HFF-Myc (cell line): ENCODE results near the gene FOXN3.

ENCODE experiments used
- DNase-seq: peaks from one replicate; pipeline ENCODE4 v3.0.0-alpha.2; 2011; ENCODE audit warnings: low read depth; ENCODE audit errors: extremely low read depth
- H3K4me3 ChIP-seq: replicated peaks from 2 replicates; pipeline ENCODE4 v1.5.1; 2011; ENCODE audit warnings: low read depth, mild to moderate bottlenecking, control low read depth, low read length
- TF ChIP-seq, protein P1 (sequence below): IDR thresholded peaks from 2 replicates; pipeline ENCODE4 v1.5.1; 2012; ENCODE audit warnings: mild to moderate bottlenecking, low read depth, low read length, control low read depth; ENCODE audit errors: missing control alignments

The FOXN3 gene

DNA sequence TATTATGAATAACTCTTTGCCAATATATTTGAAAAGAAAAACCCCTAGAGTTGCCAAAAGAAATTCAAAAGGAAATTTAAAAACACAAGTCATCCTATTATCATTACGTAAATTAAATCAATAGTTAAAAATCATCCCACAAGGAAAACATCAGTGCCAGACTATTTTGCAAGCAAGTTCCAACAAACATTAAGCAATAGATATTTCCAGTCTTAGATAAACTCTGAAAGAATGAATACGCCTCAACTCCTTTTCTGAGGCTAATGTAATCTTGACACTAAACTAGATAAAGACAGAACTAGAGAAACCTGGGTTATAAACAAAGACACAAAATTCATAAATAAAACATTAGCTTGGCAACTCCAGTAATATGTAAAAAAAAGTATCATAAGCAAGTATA is 245.9 kb downstream of the FOXN3 start:
- no peak overlapping the region for H3K4me3 ChIP-seq
- no peak for DNase-seq
- TF ChIP-seq, protein P1, sequence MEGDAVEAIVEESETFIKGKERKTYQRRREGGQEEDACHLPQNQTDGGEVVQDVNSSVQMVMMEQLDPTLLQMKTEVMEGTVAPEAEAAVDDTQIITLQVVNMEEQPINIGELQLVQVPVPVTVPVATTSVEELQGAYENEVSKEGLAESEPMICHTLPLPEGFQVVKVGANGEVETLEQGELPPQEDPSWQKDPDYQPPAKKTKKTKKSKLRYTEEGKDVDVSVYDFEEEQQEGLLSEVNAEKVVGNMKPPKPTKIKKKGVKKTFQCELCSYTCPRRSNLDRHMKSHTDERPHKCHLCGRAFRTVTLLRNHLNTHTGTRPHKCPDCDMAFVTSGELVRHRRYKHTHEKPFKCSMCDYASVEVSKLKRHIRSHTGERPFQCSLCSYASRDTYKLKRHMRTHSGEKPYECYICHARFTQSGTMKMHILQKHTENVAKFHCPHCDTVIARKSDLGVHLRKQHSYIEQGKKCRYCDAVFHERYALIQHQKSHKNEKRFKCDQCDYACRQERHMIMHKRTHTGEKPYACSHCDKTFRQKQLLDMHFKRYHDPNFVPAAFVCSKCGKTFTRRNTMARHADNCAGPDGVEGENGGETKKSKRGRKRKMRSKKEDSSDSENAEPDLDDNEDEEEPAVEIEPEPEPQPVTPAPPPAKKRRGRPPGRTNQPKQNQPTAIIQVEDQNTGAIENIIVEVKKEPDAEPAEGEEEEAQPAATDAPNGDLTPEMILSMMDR, result no peak

DNA sequence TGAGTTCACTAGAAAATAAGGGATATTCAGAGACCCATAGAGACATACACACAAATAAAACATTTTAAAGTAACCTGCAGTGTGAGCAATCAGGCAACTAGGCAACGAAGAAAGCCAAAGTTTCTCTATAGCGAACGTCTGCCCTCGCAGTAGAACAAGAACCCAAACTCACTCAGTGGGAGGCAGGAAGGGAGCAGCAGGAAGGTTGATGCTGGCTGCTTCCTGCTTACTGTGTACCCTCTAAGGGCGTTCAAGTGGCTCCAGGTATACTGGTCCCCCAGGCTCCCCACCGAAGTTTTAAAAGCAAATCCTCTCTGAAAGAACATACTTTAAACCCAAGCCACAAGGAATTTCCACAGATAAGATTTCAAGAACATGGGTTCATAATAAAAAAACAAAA is 249.3 kb downstream of the FOXN3 start:
- H3K4me3 ChIP-seq, result no peak overlapping the region
- DNase-seq, result no peak
- TF ChIP-seq, protein P1, result no peak

DNA sequence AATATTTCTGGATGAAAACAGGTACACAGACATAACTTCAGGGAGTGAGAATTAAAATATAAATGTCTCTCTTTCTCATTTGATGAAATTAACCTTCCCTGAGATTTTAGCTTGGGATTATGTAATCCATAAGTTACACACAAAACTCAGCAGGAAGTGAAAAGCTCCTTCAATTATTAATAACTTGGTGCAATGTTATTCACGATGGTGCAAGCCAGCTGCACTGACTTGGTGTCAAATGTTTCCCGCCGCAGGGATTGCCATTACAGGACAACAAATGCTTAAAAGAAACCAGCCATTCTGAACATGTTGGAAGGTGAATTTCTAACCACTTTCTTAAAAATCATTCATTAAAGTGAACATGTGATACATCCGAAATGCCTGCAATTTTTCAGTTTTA is 250.4 kb downstream of the FOXN3 start:
- DNase-seq, result no peak
- no peak overlapping the region for H3K4me3 ChIP-seq
- TF ChIP-seq, protein P1, result no peak

DNA sequence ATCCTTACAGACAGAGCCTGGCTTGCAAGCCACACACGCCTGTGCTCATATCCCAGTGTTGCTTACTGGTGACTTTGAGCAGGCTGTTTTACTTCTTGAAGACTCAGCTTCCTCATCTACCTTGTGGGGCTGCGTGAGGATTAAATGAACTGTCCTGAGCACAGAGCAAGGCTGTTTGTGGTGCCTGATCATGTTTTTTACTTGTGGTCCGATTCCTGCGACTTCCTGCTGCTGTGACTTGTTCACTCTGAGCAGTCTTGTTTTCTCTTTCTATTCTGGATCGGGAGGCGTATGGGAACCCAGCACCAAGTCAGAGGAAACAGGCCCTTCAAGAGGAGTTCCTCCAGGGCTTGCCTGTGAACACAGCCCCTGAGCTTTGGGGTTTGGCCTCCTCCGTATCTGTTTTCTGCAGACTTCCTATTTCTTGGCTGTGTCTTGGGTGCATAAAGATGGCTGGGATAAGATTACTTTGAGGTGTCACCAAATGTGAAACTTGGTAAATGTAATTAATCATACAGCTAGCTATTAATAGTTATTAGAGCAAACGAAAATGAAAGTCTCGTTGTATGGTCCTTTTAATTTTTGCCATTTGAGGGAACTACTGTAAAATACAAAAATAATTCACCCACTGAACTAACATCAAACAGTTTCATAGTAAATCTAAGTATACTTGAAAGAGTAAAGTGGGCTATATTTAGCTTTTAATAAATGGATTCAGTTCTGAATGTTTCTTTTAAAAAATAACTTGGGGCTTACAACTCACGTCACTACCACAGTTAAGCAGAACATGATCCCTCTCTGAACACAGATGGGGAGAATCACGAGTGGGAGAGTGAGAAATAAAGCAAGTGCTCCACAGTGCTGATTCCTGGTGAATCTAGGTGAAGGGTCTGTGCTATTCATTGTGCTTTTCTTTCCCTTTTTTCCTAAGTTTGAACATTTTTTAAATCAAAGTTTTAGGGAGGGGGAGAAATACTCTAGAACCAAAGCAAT is 251.5 kb downstream of the FOXN3 start:
- TF ChIP-seq, protein P1, result no peak
- H3K4me3 ChIP-seq, result no peak overlapping the region
- DNase-seq, result no peak

DNA sequence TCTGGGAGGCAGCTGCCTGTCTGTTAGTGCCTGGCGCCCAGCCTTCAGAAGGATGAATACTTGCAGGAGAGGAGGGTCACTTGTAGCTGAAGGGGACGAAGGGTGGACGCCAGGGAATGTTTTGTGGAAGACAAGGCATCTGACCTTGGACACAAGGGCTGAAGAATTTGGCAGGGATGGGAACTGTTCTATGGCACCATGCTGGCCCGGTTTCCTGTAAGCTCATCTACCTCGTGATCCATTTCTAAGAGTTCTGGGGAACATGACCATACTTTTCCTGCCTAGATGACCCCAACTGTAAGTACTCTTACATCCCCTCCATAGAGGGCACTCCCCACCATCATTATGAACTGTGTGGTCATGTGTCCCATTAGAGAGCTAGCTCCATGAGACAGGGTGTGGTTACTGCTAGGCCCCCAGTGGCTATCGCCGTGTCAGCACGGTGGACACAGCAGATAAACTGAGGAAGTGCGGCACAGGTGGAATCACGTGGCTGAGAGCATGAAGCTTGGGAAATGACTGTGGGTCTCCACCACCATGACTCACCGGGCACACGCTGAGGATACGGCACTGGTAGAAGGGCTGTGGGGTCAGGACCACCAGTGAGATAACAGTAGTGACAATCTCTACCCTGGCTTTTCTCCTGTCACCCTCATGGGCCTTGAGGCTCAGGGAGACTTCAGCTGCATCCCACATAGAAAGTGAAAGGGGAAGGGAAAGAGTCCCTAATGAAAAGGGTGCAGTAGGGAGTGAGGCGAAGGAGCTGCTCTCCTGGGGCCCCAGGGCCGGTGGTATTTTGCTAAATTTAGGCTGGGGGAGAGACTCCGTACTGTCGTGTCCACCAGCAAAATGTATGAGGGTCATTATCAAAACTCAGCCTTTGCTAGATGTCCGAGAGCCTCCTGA is 252.6 kb downstream of the FOXN3 start:
- TF ChIP-seq, protein P1, result no peak
- DNase-seq, result no peak
- no peak overlapping the region for H3K4me3 ChIP-seq

DNA sequence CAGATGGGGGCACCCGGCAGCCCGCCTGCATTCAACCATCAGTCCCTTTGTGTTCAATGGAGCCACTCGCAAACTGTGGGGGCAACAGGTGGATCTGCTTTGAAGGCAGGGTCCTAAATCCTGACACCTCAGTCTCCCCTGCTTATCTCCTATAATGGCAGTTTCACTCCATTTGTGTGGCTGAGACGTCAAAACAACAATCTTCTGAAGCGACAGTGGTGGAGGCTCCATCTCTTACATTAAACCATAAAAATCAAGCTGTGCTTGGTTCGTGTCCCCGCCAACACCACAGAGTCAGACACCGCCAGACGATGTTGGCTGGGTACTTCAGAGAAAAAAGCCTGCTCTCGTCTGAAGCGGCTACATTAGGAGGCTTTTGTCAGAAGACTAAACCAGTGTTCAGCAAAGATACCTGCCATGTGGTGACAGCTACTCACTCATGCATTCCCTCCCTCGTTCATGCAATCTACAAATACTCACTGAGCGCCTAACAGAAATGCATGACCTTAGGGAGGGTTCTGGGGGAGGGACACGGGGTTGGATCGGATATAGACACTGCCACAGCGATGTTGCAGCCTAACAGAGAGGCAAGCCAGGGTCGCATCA is 253.9 kb downstream of the FOXN3 start:
- TF ChIP-seq, protein P1, result no peak
- no peak for DNase-seq
- no peak overlapping the region for H3K4me3 ChIP-seq
